Mammary epithelial cell (primary cell): ENCODE results near the gene LTA4H.

ENCODE experiments used
- CTCF ChIP-seq, 2 donors: IDR thresholded peaks in 1 of 2; conservative IDR thresholded peaks in 1 of 2; 2 replicates each; pipeline ENCODE4 v1.5.1; 2011 to 2012; ENCODE audit warnings: inconsistent platforms in 2 of 2, low read length in 2 of 2, mild to moderate bottlenecking in 2 of 2, control low read depth in 1 of 2, low read depth in 1 of 2; ENCODE audit not compliant: insufficient read depth in 1 of 2; ENCODE audit errors: extremely low read depth in 1 of 2
- EZH2 ChIP-seq: IDR thresholded peaks from 2 replicates; pipeline ENCODE4 v1.6.1; 2012; ENCODE audit warnings: low read length, inconsistent platforms, borderline replicate concordance

GRCh38 chr12:95977764-95978305 is 57.6 kb downstream of the LTA4H start:
- TF ChIP-seq CTCF (conservative IDR thresholded peaks at IDR 0.05 in 1 of 2, IDR thresholded peaks at IDR 0.05 in 1 of 2; ENCODE audit: extremely low read depth in 1 of 2, insufficient read depth in 1 of 2, low read depth in 1 of 2, low read length in 2 of 2) = no peak
- no peak for TF ChIP-seq EZH2
